PC-3 (cell line): ENCODE measurements around the gene SEL1L2. TPM values are rescaled to one million over a fixed set of nuclear protein-coding genes. Genes with fewer than 3 reads are reported as not detected.

ENCODE experiments used
- ATAC-seq: fragments of 200-7000 bp; cut with Tn5 transposase; 2 replicates; pipeline ENCODE4 v1.9.1; 2020; ENCODE audit warnings: mild to moderate bottlenecking, moderate library complexity
- BruUV-seq: library from RNA; stranded (reverse); fragments of 400-500 nt; replicated peaks from 2 replicates; lab custom pipeline; 2021; lab: Mats Ljungman, UMichigan
- CTCF ChIA-PET: fragments of 300-600 bp; sonication (Branson Sonifier 250); formaldehyde crosslinking; loops from one replicate; lab custom pipeline; 2022; ENCODE audit warnings: antibody characterized with exemption; lab: Charles Lee
- POLR2A ChIA-PET: fragments of 300-600 bp; sonication (Branson Sonifier 250); formaldehyde crosslinking; loops from one replicate; lab custom pipeline; 2022; ENCODE audit warnings: antibody characterized with exemption; ENCODE audit not compliant: unreplicated experiment; lab: Charles Lee
- DNase-seq: peaks from one replicate; pipeline ENCODE4 v3.0.0-alpha.2; 2015
- H2AFZ ChIP-seq: fragments of 300-600 bp; sonication (generic); 2 replicates; pipeline ENCODE4 v1.6.0; 2016; ENCODE audit warnings: antibody characterized with exemption, low read length
- H3F3A ChIP-seq: fragments of 300-600 bp; sonication (generic); one replicate; pipeline ENCODE4 v1.6.0; 2017; ENCODE audit warnings: antibody characterized with exemption, low read length, control low read depth, mild to moderate bottlenecking; ENCODE audit not compliant: unreplicated experiment
- H3K27ac ChIP-seq: fragments of 300-600 bp; sonication (generic); 2 replicates; pipeline ENCODE4 v1.5.1; 2016; ENCODE audit warnings: mild to moderate bottlenecking, low read length
- H3K27me3 ChIP-seq: fragments of 300-600 bp; sonication (generic); 2 replicates; pipeline ENCODE4 v1.6.1; 2016; ENCODE audit warnings: low read length, mixed read lengths
- H3K36me3 ChIP-seq: fragments of 300-600 bp; sonication (generic); 2 replicates; pipeline ENCODE4 v1.6.1; 2016; ENCODE audit warnings: low read depth, mixed run types, low read length, mixed read lengths
- H3K4me1 ChIP-seq: fragments of 300-600 bp; sonication (generic); 2 replicates; pipeline ENCODE4 v1.5.1; 2016; ENCODE audit warnings: low read length; ENCODE audit not compliant: insufficient read depth
- H3K4me2 ChIP-seq: fragments of 300-600 bp; sonication (generic); 2 replicates; pipeline ENCODE4 v1.6.0; 2016; ENCODE audit warnings: low read length
- H3K4me3 ChIP-seq: fragments of 300-600 bp; sonication (generic); 2 replicates; pipeline ENCODE4 v1.5.1; 2016; ENCODE audit warnings: mild to moderate bottlenecking, low read length, mixed read lengths
- H3K79me2 ChIP-seq: fragments of 300-600 bp; sonication (generic); 2 replicates; pipeline ENCODE4 v1.6.1; 2017; ENCODE audit warnings: low read length, mixed read lengths
- H3K9ac ChIP-seq: fragments of 300-600 bp; sonication (generic); 2 replicates; pipeline ENCODE4 v1.6.0; 2016; ENCODE audit warnings: mild to moderate bottlenecking, low read length
- H3K9me2 ChIP-seq: fragments of 300-600 bp; sonication (generic); replicated peaks from 2 replicates; pipeline ENCODE4 v1.6.1; 2016; ENCODE audit warnings: mixed run types, low read length, mixed read lengths
- H3K9me3 ChIP-seq: fragments of 300-600 bp; sonication (generic); 2 replicates; pipeline ENCODE4 v1.6.1; 2016; ENCODE audit warnings: low read length, mixed read lengths
- H4K20me1 ChIP-seq: fragments of 300-600 bp; sonication (generic); 2 replicates; pipeline ENCODE4 v1.6.1; 2016; ENCODE audit warnings: low read length, mixed read lengths
- CTCF ChIP-seq: fragments of 300-600 bp; sonication (generic); conservative IDR thresholded peaks from 2 replicates; pipeline ENCODE4 v1.5.1; 2017; ENCODE audit warnings: antibody characterized with exemption, low read depth, mild to moderate bottlenecking, low read length
- EZH2 ChIP-seq: fragments of 300-600 bp; sonication (generic); IDR thresholded peaks from one replicate; pipeline ENCODE4 v1.6.1; 2017; ENCODE audit warnings: antibody characterized with exemption, mild to moderate bottlenecking, low read length; ENCODE audit not compliant: unreplicated experiment
- EZH2phosphoT487 ChIP-seq: fragments of 300-600 bp; sonication (generic); IDR thresholded peaks from 2 replicates; pipeline ENCODE4 v1.6.1; 2018; ENCODE audit warnings: mild to moderate bottlenecking, antibody characterized with exemption, low read length, borderline replicate concordance
- intact Hi-C: fragments of 100-400 bp; cut with micrococcal nuclease; formaldehyde crosslinking; loops from 2 replicates; pipeline ENCODE4 v1.9.0; 2023
- total RNA-seq: library from RNA; depleted of rRNA; stranded (reverse); fragments of >200 nt; gene quantifications from 2 replicates; pipeline ENCODE4 v1.2.3, GENCODE V29; 2014

Gene SEL1L2
- total RNA-seq, 1 experiment from 2014 or later = not detected

- Histone ChIP-seq H3K4me3 (no peak overlapping the region), H2AFZ (no peak overlapping the region), H3K36me3 (no peaks in the 10 kb centered on the region), H3K9me3 (no peaks in the 10 kb centered on the region), H3F3A (no peaks in the 10 kb centered on the region), H4K20me1 (no peaks in the 10 kb centered on the region), H3K4me2 (no peak overlapping the region), H3K9me2 (no peaks in the 10 kb centered on the region), H3K79me2 (no peaks in the 10 kb centered on the region), H3K27me3 (peaks cover 13% of the 10 kb centered on the region; the same call in 1 of the 2 replicates), H3K9ac (no peak overlapping the region), H3K4me1 (no peaks in the 10 kb centered on the region), H3K27ac (no peak overlapping the region)
- no peak for TF ChIP-seq CTCF
- intact Hi-C loops = no loop called here
- DNase-seq = no peak
- ATAC-seq = no peak
- POLR2A ChIA-PET = no interaction called here
- CTCF ChIA-PET = no interaction called here
- BruUV-seq = no TSS peak
Observed at GRCh38 chr20:13913131-13913530, 77.3 kb downstream of the SEL1L2 start.

DNA sequence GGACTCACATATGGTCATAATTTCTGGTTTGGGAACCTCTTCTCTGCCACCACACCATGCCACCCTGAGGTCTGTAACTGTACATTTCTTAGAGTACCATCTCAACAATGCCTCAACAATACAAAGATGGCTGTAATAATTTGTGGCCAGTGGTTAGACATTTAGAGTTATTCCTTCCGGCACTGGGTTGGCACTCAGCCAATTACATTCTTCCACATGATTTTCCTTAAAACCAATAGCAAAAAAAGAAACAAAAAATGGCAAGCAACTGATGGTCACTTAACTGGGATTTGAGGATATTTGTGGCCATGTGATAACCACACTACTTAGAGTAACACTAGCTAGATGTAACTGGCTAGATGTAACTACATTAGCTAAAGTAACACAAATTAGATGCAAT lies 79.9 kb downstream of the SEL1L2 start:
- H3K9ac ChIP-seq = no peak overlapping the region
- H3K27ac ChIP-seq = no peak overlapping the region
- ChIA-PET CTCF (no interaction called here), POLR2A (no interaction called here)
- no peaks in the 10 kb centered on the region for H3K79me2 ChIP-seq
- no peaks in the 10 kb centered on the region for H3F3A ChIP-seq
- intact Hi-C loops = no loop called here
- TF ChIP-seq EZH2phosphoT487 = no peak
- no peak for TF ChIP-seq CTCF
- no peak for TF ChIP-seq EZH2
- no peak overlapping the region for H3K4me3 ChIP-seq
- DNase-seq (no peak), ATAC-seq (no peak)
- no peak overlapping the region for H2AFZ ChIP-seq
- H3K9me3 ChIP-seq = no peaks in the 10 kb centered on the region
- H3K27me3 ChIP-seq = peaks cover 14% of the 10 kb centered on the region; the same call in 1 of the 2 replicates
- no peaks in the 10 kb centered on the region for H3K36me3 ChIP-seq
- BruUV-seq = no TSS peak
- H3K4me1 ChIP-seq = no peaks in the 10 kb centered on the region
- H3K4me2 ChIP-seq = no peak overlapping the region
- H4K20me1 ChIP-seq = no peaks in the 10 kb centered on the region
- H3K9me2 ChIP-seq = no peaks in the 10 kb centered on the region

- Histone ChIP-seq H3K9me2 (no peaks in the 10 kb centered on the region), H3K9ac (no peak overlapping the region), H3K9me3 (no peaks in the 10 kb centered on the region), H3K27ac (no peak overlapping the region), H3K36me3 (no peaks in the 10 kb centered on the region), H3K4me3 (no peak overlapping the region), H3K79me2 (no peaks in the 10 kb centered on the region), H3F3A (no peaks in the 10 kb centered on the region), H3K27me3 (peaks cover 14% of the 10 kb centered on the region; the same call in 1 of the 2 replicates), H2AFZ (no peak overlapping the region), H3K4me2 (no peak overlapping the region), H4K20me1 (no peaks in the 10 kb centered on the region), H3K4me1 (no peaks in the 10 kb centered on the region)
- DNase-seq (no peak), ATAC-seq (no peak)
- no TSS peak for BruUV-seq
- ChIA-PET CTCF (no interaction called here), POLR2A (no interaction called here)
- TF ChIP-seq EZH2 (no peak), CTCF (no peak), EZH2phosphoT487 (no peak)
- intact Hi-C loops = no loop called here
Observed at GRCh38 chr20:13909067-13909466, 81.3 kb downstream of the SEL1L2 start.
